ENCODE data around the gene S100P.

The S100P gene

DNA sequence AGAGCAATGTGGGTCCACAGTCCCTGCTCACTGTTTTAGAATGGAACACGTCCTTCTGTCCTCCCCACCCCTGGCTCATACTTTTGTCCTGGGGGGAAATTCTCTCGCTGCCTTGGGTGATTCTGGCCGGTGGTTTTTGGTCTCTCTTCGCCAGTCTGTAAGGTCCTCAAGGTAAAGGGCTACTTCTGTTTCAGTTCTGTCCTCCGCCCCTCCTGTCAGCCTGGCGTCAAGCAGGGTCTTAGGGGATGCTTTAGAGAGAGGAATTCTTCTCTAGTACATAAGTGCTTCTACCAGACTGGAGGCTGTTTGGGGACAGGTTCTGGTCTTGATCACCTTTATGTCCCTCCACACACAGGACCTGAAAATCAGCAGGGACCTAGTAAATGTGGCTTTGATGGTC, 16.6 kb downstream of the S100P start:
- H4K20me1 ChIP-seq (ENCODE audit: insufficient read depth): no peaks in the 10 kb centered on the region
- TF ChIP-seq, protein P1, sequence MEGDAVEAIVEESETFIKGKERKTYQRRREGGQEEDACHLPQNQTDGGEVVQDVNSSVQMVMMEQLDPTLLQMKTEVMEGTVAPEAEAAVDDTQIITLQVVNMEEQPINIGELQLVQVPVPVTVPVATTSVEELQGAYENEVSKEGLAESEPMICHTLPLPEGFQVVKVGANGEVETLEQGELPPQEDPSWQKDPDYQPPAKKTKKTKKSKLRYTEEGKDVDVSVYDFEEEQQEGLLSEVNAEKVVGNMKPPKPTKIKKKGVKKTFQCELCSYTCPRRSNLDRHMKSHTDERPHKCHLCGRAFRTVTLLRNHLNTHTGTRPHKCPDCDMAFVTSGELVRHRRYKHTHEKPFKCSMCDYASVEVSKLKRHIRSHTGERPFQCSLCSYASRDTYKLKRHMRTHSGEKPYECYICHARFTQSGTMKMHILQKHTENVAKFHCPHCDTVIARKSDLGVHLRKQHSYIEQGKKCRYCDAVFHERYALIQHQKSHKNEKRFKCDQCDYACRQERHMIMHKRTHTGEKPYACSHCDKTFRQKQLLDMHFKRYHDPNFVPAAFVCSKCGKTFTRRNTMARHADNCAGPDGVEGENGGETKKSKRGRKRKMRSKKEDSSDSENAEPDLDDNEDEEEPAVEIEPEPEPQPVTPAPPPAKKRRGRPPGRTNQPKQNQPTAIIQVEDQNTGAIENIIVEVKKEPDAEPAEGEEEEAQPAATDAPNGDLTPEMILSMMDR (conservative IDR thresholded peaks at IDR 0.05; ENCODE audit: low read depth, low read length): no peak
- H3K4me2 ChIP-seq: peak overlapping the region; percentile 78
- H3K9ac ChIP-seq: no peak overlapping the region
- peaks cover 11% of the 10 kb centered on the region for H3K4me1 ChIP-seq (ENCODE audit: low read depth, poor library complexity, severe bottlenecking)
- no peak overlapping the region for H3K27ac ChIP-seq
- peak overlapping the region; percentile 64 for H3K4me3 ChIP-seq (IDR thresholded peaks at IDR 0.05; ENCODE audit: insufficient read depth, low read depth, low read length)
- peaks cover 25% of the 10 kb centered on the region for H3K79me2 ChIP-seq (ENCODE audit: insufficient read depth, low read depth)
- peak overlapping the region; percentile 78 for H2AFZ ChIP-seq (ENCODE audit: low read depth)
- no peaks in the 10 kb centered on the region for H3K36me3 ChIP-seq (ENCODE audit: insufficient read depth)
- H3K27me3 ChIP-seq (ENCODE audit: insufficient read depth, low read depth): no peaks in the 10 kb centered on the region

DNA sequence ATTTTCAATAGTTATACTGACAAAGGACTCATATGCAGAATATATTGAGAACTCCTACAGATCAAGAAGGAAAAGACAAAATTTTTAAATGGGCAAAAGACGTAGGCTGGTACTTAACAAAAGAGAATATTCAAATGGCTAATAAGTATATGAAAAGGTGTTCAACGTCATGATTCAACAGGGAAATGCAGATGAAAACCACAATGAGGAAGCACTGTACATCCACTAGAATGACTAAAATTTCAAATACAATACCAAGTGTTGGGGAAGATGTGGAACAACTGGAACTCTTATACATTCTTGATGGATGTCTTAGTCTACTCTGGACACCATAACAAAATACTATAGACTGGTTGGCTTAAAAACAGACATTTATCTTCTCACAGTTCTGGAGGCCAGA, 17.3 kb downstream of the S100P start:
- Histone ChIP-seq H3K4me2 (no peak overlapping the region), H3K4me3 (IDR thresholded peaks at IDR 0.05; ENCODE audit: insufficient read depth, low read depth, low read length) (no peak overlapping the region), H2AFZ (ENCODE audit: low read depth) (no peak overlapping the region), H4K20me1 (ENCODE audit: insufficient read depth) (no peaks in the 10 kb centered on the region), H3K27me3 (ENCODE audit: insufficient read depth, low read depth) (no peaks in the 10 kb centered on the region), H3K4me1 (ENCODE audit: low read depth, poor library complexity, severe bottlenecking) (peaks cover 15% of the 10 kb centered on the region), H3K36me3 (ENCODE audit: insufficient read depth) (no peaks in the 10 kb centered on the region), H3K79me2 (ENCODE audit: insufficient read depth, low read depth) (peaks cover 25% of the 10 kb centered on the region), H3K27ac (no peak overlapping the region), H3K9ac (no peak overlapping the region)
- TF ChIP-seq, protein P1 (conservative IDR thresholded peaks at IDR 0.05; ENCODE audit: low read depth, low read length): no peak

DNA sequence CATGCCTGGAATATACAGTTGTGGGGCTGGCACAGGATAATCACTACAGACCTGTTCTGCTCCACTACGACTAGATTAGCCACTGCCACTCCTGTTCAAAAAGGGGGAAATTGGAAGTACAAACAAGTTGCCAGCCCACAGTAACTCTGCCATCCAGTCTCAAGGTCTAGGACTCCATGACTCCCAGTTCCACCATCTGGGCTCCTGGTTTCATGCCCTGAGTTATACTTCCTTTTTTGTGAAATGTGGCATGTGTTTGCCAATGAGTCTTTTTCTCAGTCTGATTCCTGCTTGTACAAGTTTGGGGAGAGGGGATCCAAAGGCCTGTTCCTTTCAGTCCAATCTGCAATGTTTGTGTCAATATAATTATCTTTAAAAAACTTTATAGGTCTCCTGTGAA, 21.3 kb downstream of the S100P start:
- no peaks in the 10 kb centered on the region for H3K27me3 ChIP-seq (ENCODE audit: insufficient read depth, low read depth)
- no peak overlapping the region for H3K9ac ChIP-seq
- H4K20me1 ChIP-seq (ENCODE audit: insufficient read depth): no peaks in the 10 kb centered on the region
- peaks cover 14% of the 10 kb centered on the region for H3K4me1 ChIP-seq (ENCODE audit: low read depth, poor library complexity, severe bottlenecking)
- TF ChIP-seq, protein P1 (conservative IDR thresholded peaks at IDR 0.05; ENCODE audit: low read depth, low read length): no peak
- peak overlapping the region; percentile 90; the same call in 1 of the 2 replicates for H2AFZ ChIP-seq (ENCODE audit: low read depth)
- peaks cover 14% of the 10 kb centered on the region; the same call in 1 of the 2 replicates for H3K79me2 ChIP-seq (ENCODE audit: insufficient read depth, low read depth)
- no peak overlapping the region; the same call in 1 of the 2 replicates for H3K4me2 ChIP-seq
- no peak overlapping the region for H3K4me3 ChIP-seq (IDR thresholded peaks at IDR 0.05; ENCODE audit: insufficient read depth, low read depth, low read length)
- no peaks in the 10 kb centered on the region for H3K36me3 ChIP-seq (ENCODE audit: insufficient read depth)
- no peak overlapping the region for H3K27ac ChIP-seq

DNA sequence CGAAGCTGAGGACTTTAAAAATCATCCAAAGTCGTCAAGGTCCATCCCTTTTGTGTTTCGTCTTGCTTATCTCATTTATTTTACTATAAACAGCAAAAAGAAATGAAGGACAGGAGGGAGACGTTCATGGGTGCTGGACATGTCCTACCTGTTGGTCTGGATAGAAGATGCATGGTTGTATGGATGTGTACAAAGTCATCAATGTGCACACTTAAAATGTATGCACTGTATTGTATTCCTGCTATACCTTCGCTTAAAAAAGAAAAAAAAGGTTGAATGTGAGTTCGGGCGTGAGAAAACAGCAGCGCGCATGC, 22.0 kb downstream of the S100P start:
- H3K36me3 ChIP-seq (ENCODE audit: insufficient read depth): no peaks in the 10 kb centered on the region
- no peaks in the 10 kb centered on the region for H4K20me1 ChIP-seq (ENCODE audit: insufficient read depth)
- no peak overlapping the region; the same call in 1 of the 2 replicates for H3K27ac ChIP-seq
- H3K9ac ChIP-seq: peak overlapping the region; percentile 51; the same call in 1 of the 2 replicates
- TF ChIP-seq, protein P1 (conservative IDR thresholded peaks at IDR 0.05; ENCODE audit: low read depth, low read length): no peak
- no peaks in the 10 kb centered on the region for H3K27me3 ChIP-seq (ENCODE audit: insufficient read depth, low read depth)
- H3K4me3 ChIP-seq (IDR thresholded peaks at IDR 0.05; ENCODE audit: insufficient read depth, low read depth, low read length): no peak overlapping the region
- peaks cover 14% of the 10 kb centered on the region; the same call in 1 of the 2 replicates for H3K79me2 ChIP-seq (ENCODE audit: insufficient read depth, low read depth)
- H3K4me2 ChIP-seq: peak overlapping the region; percentile 82
- peaks cover 21% of the 10 kb centered on the region for H3K4me1 ChIP-seq (ENCODE audit: low read depth, poor library complexity, severe bottlenecking)
- H2AFZ ChIP-seq (ENCODE audit: low read depth): peak overlapping the region; percentile 90
